Medulla oblongata (tissue), 1 donor: Measurements from ENCODE around the gene ETFRF1.

Experiments
- DNase-seq: peaks from one replicate; pipeline ENCODE4 v3.0.0-alpha.2; 2015; ENCODE audit errors: extremely low spot score

Gene ETFRF1

DNA sequence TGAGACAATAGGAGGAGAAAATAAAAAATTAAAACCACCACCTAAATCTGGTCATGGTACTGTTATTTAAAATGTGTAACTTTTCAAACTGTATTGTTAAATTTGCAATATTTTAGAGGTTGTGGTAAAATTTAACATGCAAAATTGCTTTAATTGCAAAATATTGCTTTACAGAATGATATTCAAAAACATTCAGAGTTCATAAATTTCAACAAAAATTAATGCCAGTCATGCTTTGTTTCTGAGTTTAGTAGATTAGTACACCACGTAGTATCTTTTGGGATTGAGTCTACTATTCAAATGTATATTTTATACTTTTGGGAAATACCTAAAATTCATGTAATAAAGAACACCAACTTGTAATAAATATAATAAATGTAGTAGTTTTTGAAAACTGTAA is 18.3 kb downstream of the ETFRF1 start:
- DNase-seq = no peak

GRCh38 chr12:25236190-25236589 is 41.2 kb downstream of the ETFRF1 start:
- DNase-seq = no peak

DNA sequence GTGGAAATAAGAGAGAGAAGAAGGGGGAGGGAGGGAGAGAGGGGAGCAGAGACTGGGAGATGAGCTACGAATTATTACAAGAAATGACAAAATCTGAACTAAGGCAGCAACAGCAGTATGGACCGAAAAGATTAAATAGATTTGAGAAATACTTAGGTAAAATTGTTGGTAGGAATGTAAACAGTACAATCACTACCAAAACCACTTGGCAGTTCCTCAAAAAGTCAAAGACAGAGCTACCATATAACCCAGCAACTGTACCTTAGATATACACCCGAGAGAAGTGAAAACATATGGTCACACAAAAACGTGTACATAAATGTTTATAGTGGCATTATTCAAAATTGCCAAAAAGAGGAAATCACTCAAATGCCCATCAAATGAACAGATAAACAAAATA is 41.6 kb downstream of the ETFRF1 start:
- DNase-seq = no peak

DNA sequence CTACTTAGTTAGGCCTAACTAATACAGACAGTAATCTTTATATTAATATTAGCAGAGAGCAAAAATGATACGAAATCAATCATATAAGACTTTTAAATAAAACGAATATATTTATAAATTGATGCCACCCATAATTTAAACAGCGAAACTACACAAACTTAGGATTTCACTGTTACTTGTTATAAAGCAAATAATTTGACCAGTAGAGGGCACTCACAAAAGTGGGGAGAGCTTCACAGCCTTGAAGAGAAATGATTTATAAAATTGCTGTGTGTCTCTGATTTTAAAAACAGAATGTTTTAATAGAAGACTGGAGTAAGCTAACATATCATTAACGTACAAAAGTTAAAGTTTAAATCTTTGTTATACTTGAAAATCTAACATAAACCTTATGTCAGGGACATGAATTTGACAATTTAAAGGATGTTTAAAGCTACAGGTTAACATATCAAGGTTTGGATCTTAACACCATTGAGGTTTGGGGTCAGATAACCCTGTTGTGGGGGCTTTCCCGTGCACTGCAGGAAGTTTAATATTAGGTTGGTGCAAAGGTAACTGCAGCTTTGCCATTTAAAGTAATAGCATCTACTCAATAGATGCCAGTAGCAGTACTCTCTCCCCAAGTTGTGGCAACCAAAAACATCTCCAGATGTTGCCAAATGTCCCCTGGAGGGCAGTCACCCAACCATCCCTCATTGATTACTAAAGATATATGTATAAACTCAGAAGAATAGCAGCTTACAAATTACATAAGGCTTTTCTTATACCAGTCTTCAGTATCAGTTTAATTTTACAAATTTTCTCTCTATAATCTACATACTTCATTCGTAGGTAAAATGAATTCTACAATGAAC is 46.4 kb downstream of the ETFRF1 start:
- peak; percentile 65 for DNase-seq

GRCh38 chr12:25242981-25243679 is 48.1 kb downstream of the ETFRF1 start:
- no peak for DNase-seq

DNA sequence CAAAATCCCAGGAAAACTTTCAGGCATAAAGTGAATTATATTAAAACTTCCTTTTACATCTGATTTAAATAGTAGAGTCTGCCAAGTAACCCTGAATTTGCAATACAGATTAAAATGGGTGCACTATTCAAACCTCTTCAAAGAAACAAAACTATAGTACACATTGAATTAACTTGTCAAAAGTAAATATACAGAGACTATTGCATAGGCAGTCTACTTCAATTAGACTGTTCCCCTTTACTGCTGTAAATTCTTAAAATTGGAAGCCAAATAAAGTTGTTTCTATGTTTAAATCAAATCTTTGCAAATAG is 48.6 kb downstream of the ETFRF1 start:
- DNase-seq = no peak

- DNase-seq = no peak
These were observed 50.5 kb downstream of the ETFRF1 start for GRCh38 chr12:25245491-25245890.

DNA sequence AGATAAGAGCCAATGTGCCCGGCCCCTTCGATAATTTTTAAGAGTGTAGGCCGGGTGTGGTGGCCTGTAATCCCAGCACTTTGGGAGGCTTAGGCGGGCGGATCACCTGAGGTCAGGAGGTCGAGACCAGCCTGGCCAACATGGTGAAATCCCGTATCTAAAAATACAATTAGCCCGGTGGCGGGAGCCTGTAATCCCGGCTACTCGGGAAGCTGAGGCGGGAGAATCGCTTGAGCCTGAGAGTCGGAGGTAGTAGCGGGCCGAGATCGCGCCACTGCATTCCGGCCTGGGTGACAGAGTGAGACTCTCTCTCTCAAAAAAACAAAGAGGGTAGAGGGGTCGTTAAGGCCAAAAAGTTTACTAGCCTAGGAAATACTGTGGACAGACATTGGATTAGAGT is 53.1 kb downstream of the ETFRF1 start:
- no peak for DNase-seq

DNA sequence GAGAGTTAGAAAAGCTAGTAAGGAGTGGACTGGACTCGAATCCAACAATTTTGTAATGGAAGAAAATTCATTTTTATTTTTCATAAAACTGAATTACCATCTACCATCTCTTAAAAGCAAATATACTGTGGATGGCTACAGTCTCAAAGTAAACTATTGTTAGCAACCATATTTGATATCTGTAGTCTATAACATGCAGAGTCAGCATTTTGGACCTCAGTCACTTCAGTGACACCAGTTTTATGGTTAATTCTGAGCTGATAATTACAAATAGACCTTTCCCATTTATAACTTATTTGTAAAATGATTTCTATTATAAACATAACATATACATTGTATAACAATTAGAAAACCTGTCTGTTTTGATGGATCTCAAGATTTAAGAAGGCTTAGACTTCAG is 53.7 kb downstream of the ETFRF1 start:
- no peak for DNase-seq

- DNase-seq = peak; percentile 31
These were observed 55.1 kb downstream of the ETFRF1 start for GRCh38 chr12:25249931-25250738.

DNA sequence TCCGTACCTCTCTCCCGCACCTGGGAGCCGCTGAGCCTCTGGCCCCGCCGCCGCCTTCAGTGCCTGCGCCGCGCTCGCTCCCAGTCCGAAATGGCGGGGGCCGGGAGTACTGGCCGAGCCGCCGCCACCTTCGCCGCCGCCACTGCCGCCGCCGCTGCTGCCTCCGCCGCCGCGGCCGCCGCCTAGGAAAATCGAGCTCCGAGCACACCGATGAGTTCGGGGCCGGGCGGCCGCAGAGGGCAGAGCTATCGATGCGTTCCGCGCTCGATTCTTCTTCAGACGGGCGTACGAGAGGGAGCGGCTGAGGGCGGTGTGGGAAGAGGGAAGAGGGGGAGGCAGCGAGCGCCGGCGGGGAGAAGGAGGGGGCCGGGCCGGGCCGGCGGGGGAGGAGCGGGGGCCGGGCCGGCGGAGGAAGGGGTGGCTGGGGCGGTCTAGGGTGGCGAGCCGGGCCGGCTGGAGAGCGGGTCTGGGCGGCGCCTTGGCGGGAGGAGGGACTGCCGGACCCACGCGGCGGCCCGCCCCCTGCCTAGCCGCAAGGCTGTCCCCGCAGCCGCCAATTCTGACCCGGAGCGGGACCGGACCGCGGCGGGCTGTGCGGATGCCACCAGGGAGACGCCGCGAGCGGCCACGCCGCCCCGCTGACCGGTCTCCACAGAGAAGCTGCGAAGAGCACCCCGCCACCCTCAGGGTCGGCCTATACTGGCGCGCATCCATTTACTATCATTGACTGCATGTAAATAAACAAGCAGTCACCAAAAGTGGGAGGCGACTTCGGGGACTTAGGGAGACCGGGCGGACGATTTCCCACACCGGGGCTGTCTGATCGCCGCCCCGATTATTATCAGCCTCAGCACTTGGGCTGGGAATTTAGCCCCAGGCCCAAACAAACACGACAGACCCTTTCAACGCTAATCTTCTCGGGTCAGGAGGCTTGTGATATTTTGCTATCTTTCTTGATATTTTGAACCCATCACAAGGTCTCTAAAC is 56.0 kb downstream of the ETFRF1 start, which contains the start of gene KRAS:
Gene KRAS, minus strand, starts transcription at position 186 of the 987 bp plus-strand sequence.
- DNase-seq = peak; percentile 97

- DNase-seq = peak; percentile 9
These were observed 56.7 kb downstream of the ETFRF1 start for GRCh38 chr12:25251769-25252168.

GRCh38 chr12:25252946-25253345 is 57.9 kb downstream of the ETFRF1 start:
- no peak for DNase-seq

- no peak for DNase-seq
These were observed 58.5 kb downstream of the ETFRF1 start for GRCh38 chr12:25253371-25254068.

DNA sequence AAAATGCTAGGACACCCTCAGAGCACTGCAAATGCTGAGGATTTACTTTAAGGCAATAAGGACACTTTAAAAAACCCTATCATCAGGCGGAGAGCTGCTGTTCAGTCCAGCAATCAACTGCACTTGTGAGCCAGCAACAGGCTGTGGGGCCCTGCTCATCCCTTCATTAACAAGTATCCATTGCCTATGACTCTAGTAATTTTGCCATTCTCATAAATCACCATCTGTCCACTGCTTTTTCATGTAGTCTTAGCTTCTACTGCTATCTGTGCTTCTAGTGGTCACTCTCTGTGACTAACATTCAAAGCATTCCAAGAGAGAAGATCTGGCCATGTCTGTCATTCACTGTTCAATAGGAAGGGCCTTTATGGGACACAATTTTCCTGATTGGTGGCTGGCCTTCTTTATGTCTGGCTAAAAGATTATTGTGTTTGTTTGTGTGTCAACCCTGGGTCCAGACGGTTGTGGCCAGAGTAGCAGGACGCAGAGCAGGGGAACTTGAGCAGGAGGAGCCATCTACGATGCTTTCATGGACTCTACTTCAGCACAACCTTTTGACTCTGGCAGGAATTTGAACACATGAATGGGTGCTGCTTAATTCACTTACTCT is 59.3 kb downstream of the ETFRF1 start:
- DNase-seq = no peak
